BE2C (cell line): Measurements from ENCODE around the gene EMP2.

Source experiments
- DNase-seq: peaks from one replicate; pipeline ENCODE4 v3.0.0-alpha.2; 2020
- H3K27me3 ChIP-seq: fragments of 250-450 bp; sonication (Bioruptor Pico); 2 replicates; pipeline ENCODE4 v1.5.1; 2020; ENCODE audit warnings: mild to moderate bottlenecking
- H3K36me3 ChIP-seq: fragments of 250-450 bp; sonication (Bioruptor Pico); 2 replicates; pipeline ENCODE4 v1.5.1; 2020; ENCODE audit warnings: mild to moderate bottlenecking
- H3K4me1 ChIP-seq: fragments of 250-450 bp; sonication (Bioruptor Pico); 2 replicates; pipeline ENCODE4 v1.5.1; 2020
- H3K4me3 ChIP-seq: 2 replicates; pipeline ENCODE4 v1.5.1; 2011; ENCODE audit warnings: low read depth, low read length
- H3K9me3 ChIP-seq: fragments of 250-450 bp; sonication (Bioruptor Pico); 2 replicates; pipeline ENCODE4 v1.5.1; 2020
- TF ChIP-seq, protein P1 (sequence below): IDR thresholded peaks from 2 replicates; pipeline ENCODE4 v1.5.1; 2012; ENCODE audit warnings: mild to moderate bottlenecking, low read depth, low read length

The EMP2 gene

GRCh38 chr16:10520869-10521578 lies 59.4 kb downstream of the EMP2 start:
- no peak overlapping the region for H3K4me3 ChIP-seq
- no peaks in the 10 kb centered on the region for H3K36me3 ChIP-seq
- no peaks in the 10 kb centered on the region for H3K9me3 ChIP-seq
- DNase-seq: no peak
- H3K27me3 ChIP-seq: no peaks in the 10 kb centered on the region
- H3K4me1 ChIP-seq: no peaks in the 10 kb centered on the region
- TF ChIP-seq, protein P1, sequence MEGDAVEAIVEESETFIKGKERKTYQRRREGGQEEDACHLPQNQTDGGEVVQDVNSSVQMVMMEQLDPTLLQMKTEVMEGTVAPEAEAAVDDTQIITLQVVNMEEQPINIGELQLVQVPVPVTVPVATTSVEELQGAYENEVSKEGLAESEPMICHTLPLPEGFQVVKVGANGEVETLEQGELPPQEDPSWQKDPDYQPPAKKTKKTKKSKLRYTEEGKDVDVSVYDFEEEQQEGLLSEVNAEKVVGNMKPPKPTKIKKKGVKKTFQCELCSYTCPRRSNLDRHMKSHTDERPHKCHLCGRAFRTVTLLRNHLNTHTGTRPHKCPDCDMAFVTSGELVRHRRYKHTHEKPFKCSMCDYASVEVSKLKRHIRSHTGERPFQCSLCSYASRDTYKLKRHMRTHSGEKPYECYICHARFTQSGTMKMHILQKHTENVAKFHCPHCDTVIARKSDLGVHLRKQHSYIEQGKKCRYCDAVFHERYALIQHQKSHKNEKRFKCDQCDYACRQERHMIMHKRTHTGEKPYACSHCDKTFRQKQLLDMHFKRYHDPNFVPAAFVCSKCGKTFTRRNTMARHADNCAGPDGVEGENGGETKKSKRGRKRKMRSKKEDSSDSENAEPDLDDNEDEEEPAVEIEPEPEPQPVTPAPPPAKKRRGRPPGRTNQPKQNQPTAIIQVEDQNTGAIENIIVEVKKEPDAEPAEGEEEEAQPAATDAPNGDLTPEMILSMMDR: no peak

DNA sequence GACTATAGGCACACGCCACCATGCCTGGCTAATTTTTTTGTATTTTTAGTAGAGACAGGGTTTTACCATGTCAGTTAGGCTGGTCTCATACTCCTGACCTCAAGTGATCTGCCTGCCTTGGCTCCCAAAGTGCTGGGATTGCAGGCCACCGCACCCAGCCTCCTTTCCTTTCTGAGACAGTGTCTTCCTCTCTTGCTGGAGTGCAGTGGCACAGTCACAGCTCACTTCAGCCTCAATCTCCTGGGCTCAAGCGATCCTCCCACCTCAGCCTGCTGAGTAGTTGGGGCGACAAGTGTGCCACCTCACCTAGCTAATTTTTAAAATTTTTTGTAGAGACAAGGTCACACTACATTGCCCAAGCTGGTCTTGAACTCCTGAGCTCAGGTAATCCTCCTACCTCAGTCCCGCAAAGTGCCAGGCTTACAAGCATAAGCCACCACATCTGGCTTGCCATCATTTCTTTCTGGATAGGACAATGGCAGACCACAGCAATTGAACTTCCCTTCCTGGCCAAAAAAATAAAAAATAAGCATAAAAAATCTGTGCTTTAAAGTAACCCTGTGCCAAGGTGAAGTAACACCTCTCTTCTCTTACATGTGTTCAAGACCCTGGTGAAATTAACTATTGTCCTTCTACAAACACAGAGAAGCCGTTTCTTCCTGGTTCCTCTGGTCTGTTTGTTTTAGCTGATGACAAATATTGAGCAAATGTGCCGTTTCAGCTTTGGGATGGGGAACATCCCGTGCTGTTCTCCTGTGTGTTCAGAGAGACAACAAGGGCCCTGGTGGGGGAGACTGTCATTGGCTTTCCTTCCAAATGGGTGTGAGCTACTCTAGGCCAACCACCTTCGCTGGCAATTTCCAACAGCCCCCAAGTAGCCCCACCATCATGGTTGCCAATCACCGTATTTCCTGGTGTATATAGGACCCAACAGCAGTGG lies 60.2 kb downstream of the EMP2 start:
- Histone ChIP-seq H3K9me3 (no peaks in the 10 kb centered on the region), H3K4me1 (no peaks in the 10 kb centered on the region), H3K27me3 (no peaks in the 10 kb centered on the region), H3K4me3 (no peak overlapping the region), H3K36me3 (no peaks in the 10 kb centered on the region)
- DNase-seq: no peak
- TF ChIP-seq, protein P1: no peak

- no peak for DNase-seq
- no peaks in the 10 kb centered on the region for H3K27me3 ChIP-seq
- H3K36me3 ChIP-seq: no peaks in the 10 kb centered on the region
- no peak overlapping the region for H3K4me3 ChIP-seq
- no peaks in the 10 kb centered on the region for H3K9me3 ChIP-seq
- no peaks in the 10 kb centered on the region for H3K4me1 ChIP-seq
- TF ChIP-seq, protein P1: no peak
These were observed 61.1 kb downstream of the EMP2 start for GRCh38 chr16:10519297-10519696.

- Histone ChIP-seq H3K4me1 (no peaks in the 10 kb centered on the region), H3K4me3 (no peak overlapping the region), H3K27me3 (no peaks in the 10 kb centered on the region; the same call in 1 of the 2 replicates), H3K9me3 (no peaks in the 10 kb centered on the region), H3K36me3 (no peaks in the 10 kb centered on the region)
- no peak for DNase-seq
- TF ChIP-seq, protein P1: no peak
These were observed 61.8 kb downstream of the EMP2 start for GRCh38 chr16:10518479-10519041.

DNA sequence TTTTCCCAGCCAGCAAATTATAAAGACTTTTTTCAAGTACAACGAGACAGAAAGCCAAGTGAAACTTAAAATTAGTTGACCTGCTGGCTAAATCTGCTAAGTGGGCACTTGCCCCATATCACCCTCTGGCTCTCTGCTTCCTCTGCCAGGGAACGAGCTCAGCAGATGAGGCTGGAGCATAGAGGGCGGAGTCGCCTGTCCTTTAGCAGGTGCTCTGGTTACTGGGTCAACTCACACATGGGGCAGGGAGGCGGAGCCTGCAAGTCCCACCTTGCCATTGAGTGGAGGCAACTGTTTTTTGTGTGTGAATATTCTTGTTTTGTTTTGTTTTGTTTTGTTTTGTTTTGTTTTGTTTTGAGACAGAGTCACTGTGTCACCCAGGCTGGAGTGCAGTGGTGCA lies 62.5 kb downstream of the EMP2 start:
- TF ChIP-seq, protein P1: no peak
- no peaks in the 10 kb centered on the region for H3K4me1 ChIP-seq
- no peaks in the 10 kb centered on the region for H3K36me3 ChIP-seq
- no peaks in the 10 kb centered on the region; the same call in 1 of the 2 replicates for H3K27me3 ChIP-seq
- H3K4me3 ChIP-seq: no peak overlapping the region
- DNase-seq: no peak
- no peaks in the 10 kb centered on the region for H3K9me3 ChIP-seq
